Measurements from ENCODE around the gene KCNAB1.

KCNAB1 gene

DNA sequence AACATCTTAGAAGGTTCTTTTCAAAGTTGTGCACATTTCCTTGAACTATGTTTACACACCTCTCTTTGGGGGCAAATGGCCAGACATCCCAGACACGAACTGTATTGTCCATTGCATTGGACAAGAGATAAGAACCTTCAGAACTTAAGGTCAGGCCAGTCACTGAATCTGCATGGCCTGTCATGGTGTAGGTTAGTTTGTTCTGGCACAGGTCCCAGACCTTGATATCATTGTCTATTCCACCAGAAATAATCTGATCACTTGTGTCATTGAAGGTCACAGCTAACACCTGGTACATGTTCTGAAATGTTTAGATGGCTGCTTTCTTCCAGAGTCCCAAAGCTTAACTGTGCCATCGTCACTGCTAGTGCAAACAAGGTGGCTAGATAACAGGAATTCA, 55.7 kb downstream of the KCNAB1 start:
- H3K4me1 ChIP-seq (ENCODE audit: low read length): no peaks in the 10 kb centered on the region
- H3F3A ChIP-seq (ENCODE audit: insufficient read depth, low read length): no peaks in the 10 kb centered on the region
- H3K79me2 ChIP-seq (ENCODE audit: low read length): no peaks in the 10 kb centered on the region
- no peak for DNase-seq
- H3K27me3 ChIP-seq (replicated peaks; ENCODE audit: insufficient read depth, low read length): no peaks in the 10 kb centered on the region
- H2AFZ ChIP-seq (ENCODE audit: low read length): no peak overlapping the region
- H3K4me3 ChIP-seq (ENCODE audit: low read length): no peak overlapping the region
- H3K36me3 ChIP-seq (replicated peaks; ENCODE audit: insufficient read depth, low read length): no peaks in the 10 kb centered on the region
- no peak overlapping the region for H3K27ac ChIP-seq (ENCODE audit: low read length)
- H4K20me1 ChIP-seq (ENCODE audit: insufficient read depth, low read length): no peaks in the 10 kb centered on the region
- H3K9ac ChIP-seq (ENCODE audit: low read length): no peak overlapping the region
- no peaks in the 10 kb centered on the region for H3K9me2 ChIP-seq (replicated peaks; ENCODE audit: insufficient read depth, low read length)
- no peaks in the 10 kb centered on the region for H3K9me3 ChIP-seq (replicated peaks; ENCODE audit: insufficient read depth, low read length)
- no peak overlapping the region for H3K4me2 ChIP-seq (ENCODE audit: low read depth, low read length)
- TF ChIP-seq, protein P1, sequence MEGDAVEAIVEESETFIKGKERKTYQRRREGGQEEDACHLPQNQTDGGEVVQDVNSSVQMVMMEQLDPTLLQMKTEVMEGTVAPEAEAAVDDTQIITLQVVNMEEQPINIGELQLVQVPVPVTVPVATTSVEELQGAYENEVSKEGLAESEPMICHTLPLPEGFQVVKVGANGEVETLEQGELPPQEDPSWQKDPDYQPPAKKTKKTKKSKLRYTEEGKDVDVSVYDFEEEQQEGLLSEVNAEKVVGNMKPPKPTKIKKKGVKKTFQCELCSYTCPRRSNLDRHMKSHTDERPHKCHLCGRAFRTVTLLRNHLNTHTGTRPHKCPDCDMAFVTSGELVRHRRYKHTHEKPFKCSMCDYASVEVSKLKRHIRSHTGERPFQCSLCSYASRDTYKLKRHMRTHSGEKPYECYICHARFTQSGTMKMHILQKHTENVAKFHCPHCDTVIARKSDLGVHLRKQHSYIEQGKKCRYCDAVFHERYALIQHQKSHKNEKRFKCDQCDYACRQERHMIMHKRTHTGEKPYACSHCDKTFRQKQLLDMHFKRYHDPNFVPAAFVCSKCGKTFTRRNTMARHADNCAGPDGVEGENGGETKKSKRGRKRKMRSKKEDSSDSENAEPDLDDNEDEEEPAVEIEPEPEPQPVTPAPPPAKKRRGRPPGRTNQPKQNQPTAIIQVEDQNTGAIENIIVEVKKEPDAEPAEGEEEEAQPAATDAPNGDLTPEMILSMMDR (IDR thresholded peaks at IDR 0.05; ENCODE audit: low read length): no peak
- TF ChIP-seq EZH2 (optimal IDR thresholded peaks at IDR 0.05; ENCODE audit: low read depth, low read length): no peak
- no peak for TF ChIP-seq EZH2phosphoT487 (IDR thresholded peaks at IDR 0.05; ENCODE audit: low read length)

DNA sequence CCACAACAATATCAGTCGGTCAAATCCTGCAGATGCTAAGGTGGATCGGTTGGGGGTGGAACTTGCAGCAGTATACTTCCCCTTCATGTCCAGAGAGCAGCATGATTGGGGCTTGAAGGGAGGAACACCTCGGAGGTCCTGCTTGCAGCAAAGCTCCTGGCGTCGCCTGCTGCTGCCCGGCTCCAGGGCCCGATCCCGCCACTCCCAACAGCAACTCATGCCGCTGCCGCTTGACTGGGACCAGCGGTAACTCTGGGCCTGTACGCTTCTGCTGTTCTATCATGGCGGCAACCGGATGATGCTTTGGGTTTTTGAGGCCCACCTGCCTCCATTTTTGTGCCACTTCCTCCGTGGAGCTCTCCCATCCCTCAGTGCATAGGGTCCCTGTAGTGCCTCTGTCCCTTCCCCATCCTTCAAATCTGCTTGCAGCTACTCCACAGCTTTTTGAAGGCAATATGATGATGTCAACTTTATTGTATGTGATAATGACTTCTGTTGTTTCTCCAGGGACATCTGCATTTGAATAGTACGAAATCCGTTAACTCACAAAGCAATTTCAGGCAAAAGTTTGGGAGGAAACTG, 56.3 kb downstream of the KCNAB1 start:
- TF ChIP-seq EZH2phosphoT487 (IDR thresholded peaks at IDR 0.05; ENCODE audit: low read length) (no peak), EZH2 (optimal IDR thresholded peaks at IDR 0.05; ENCODE audit: low read depth, low read length) (no peak)
- TF ChIP-seq, protein P1 (IDR thresholded peaks at IDR 0.05; ENCODE audit: low read length): no peak
- no peak overlapping the region for H3K4me3 ChIP-seq (ENCODE audit: low read length)
- H3K27ac ChIP-seq (ENCODE audit: low read length): no peak overlapping the region
- H3K4me2 ChIP-seq (ENCODE audit: low read depth, low read length): no peak overlapping the region
- H3F3A ChIP-seq (ENCODE audit: insufficient read depth, low read length): no peaks in the 10 kb centered on the region
- no peaks in the 10 kb centered on the region for H4K20me1 ChIP-seq (ENCODE audit: insufficient read depth, low read length)
- H3K9me3 ChIP-seq (replicated peaks; ENCODE audit: insufficient read depth, low read length): no peaks in the 10 kb centered on the region
- H3K36me3 ChIP-seq (replicated peaks; ENCODE audit: insufficient read depth, low read length): no peaks in the 10 kb centered on the region
- no peaks in the 10 kb centered on the region for H3K9me2 ChIP-seq (replicated peaks; ENCODE audit: insufficient read depth, low read length)
- H3K4me1 ChIP-seq (ENCODE audit: low read length): no peaks in the 10 kb centered on the region
- H3K27me3 ChIP-seq (replicated peaks; ENCODE audit: insufficient read depth, low read length): no peaks in the 10 kb centered on the region
- H3K9ac ChIP-seq (ENCODE audit: low read length): no peak overlapping the region
- no peak overlapping the region for H2AFZ ChIP-seq (ENCODE audit: low read length)
- DNase-seq: no peak
- no peaks in the 10 kb centered on the region for H3K79me2 ChIP-seq (ENCODE audit: low read length)

DNA sequence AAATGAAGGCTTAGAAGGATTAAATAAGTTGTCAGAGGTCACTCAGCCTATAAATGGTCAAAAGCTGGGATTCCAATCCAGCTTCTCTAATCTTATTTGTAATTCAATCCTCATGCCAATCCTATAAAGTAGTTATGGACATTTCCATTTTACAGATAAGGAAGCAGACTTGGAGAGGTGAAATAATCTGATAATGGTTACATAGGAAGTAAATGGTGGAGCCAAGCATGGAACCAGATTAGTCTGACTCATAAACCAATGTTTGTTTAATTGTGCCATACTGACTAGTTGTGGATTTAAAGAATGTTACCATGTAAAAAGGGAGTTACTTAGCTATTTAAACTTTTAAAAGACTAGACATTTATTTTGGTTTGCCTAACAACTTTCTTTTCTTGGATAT, 59.7 kb downstream of the KCNAB1 start:
- Histone ChIP-seq H2AFZ (ENCODE audit: low read length) (no peak overlapping the region), H3K36me3 (replicated peaks; ENCODE audit: insufficient read depth, low read length) (no peaks in the 10 kb centered on the region), H3K9me3 (replicated peaks; ENCODE audit: insufficient read depth, low read length) (no peaks in the 10 kb centered on the region), H4K20me1 (ENCODE audit: insufficient read depth, low read length) (no peaks in the 10 kb centered on the region), H3K4me3 (ENCODE audit: low read length) (no peak overlapping the region), H3K4me1 (ENCODE audit: low read length) (no peaks in the 10 kb centered on the region), H3K4me2 (ENCODE audit: low read depth, low read length) (no peak overlapping the region), H3K27me3 (replicated peaks; ENCODE audit: insufficient read depth, low read length) (no peaks in the 10 kb centered on the region), H3F3A (ENCODE audit: insufficient read depth, low read length) (no peaks in the 10 kb centered on the region), H3K9ac (ENCODE audit: low read length) (no peak overlapping the region), H3K27ac (ENCODE audit: low read length) (no peak overlapping the region), H3K79me2 (ENCODE audit: low read length) (no peaks in the 10 kb centered on the region), H3K9me2 (replicated peaks; ENCODE audit: insufficient read depth, low read length) (no peaks in the 10 kb centered on the region)
- no peak for TF ChIP-seq EZH2 (optimal IDR thresholded peaks at IDR 0.05; ENCODE audit: low read depth, low read length)
- DNase-seq: no peak

DNA sequence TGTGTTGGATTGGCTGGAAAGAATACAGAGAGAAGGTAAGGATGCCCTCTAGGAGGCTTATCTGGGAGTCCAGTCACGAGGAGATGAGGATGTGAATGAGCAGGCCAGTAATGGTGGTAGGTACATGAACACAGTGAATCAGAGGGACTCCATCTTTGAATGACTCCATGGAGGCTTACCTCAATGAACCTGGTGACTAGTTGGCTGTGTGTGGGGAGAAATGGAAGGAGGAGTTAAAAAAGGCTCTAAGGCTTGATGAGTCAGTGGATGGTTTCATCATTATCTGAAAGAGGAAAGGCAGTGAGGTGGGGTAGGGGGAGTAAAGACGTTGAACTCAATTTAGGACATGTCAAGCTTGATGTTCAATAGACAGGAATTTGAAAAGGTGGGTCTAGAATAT, 61.1 kb downstream of the KCNAB1 start:
- H3F3A ChIP-seq (ENCODE audit: insufficient read depth, low read length): no peaks in the 10 kb centered on the region
- H3K9me3 ChIP-seq (replicated peaks; ENCODE audit: insufficient read depth, low read length): no peaks in the 10 kb centered on the region
- H3K27ac ChIP-seq (ENCODE audit: low read length): no peak overlapping the region
- H3K9me2 ChIP-seq (replicated peaks; ENCODE audit: insufficient read depth, low read length): no peaks in the 10 kb centered on the region
- no peaks in the 10 kb centered on the region for H3K27me3 ChIP-seq (replicated peaks; ENCODE audit: insufficient read depth, low read length)
- H3K36me3 ChIP-seq (replicated peaks; ENCODE audit: insufficient read depth, low read length): no peaks in the 10 kb centered on the region
- DNase-seq: no peak
- no peak overlapping the region for H2AFZ ChIP-seq (ENCODE audit: low read length)
- no peak overlapping the region for H3K4me3 ChIP-seq (ENCODE audit: low read length)
- no peaks in the 10 kb centered on the region for H3K4me1 ChIP-seq (ENCODE audit: low read length)
- H3K4me2 ChIP-seq (ENCODE audit: low read depth, low read length): no peak overlapping the region
- no peaks in the 10 kb centered on the region for H4K20me1 ChIP-seq (ENCODE audit: insufficient read depth, low read length)
- H3K9ac ChIP-seq (ENCODE audit: low read length): no peak overlapping the region
- TF ChIP-seq, protein P1 (IDR thresholded peaks at IDR 0.05; ENCODE audit: low read length): no peak
- no peak for TF ChIP-seq EZH2phosphoT487 (IDR thresholded peaks at IDR 0.05; ENCODE audit: low read length)
- no peak for TF ChIP-seq EZH2 (optimal IDR thresholded peaks at IDR 0.05; ENCODE audit: low read depth, low read length)
- H3K79me2 ChIP-seq (ENCODE audit: low read length): no peaks in the 10 kb centered on the region
